ENCODE measurements around the gene OGDH.
"Not testable (repeated sequence)": the region's sequence is repeated elsewhere in the genome, so short reads cannot be mapped to it uniquely, and the experiment has no call there.

The OGDH gene

DNA sequence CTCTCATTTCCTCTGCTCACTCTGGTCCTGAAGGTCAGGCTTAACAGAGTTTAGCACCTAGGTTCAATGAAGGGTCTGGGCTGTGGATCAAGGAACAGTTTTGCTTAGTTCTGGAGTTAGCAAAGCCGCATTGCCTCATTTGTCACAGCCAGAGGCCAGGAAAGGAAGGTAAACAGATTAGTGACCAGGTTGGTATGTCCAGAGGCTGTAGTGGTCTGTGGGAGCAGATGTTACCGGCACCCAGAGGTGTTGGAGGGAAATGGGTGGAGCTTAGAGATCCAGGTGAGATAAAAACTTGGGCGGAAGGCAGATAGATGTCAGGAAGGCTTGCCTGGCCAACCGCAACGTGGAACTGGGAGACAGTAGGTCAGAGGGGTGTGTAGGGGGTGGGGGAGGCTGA lies 105.6 kb downstream of the OGDH start:
- DNase-seq, result no peak

DNA sequence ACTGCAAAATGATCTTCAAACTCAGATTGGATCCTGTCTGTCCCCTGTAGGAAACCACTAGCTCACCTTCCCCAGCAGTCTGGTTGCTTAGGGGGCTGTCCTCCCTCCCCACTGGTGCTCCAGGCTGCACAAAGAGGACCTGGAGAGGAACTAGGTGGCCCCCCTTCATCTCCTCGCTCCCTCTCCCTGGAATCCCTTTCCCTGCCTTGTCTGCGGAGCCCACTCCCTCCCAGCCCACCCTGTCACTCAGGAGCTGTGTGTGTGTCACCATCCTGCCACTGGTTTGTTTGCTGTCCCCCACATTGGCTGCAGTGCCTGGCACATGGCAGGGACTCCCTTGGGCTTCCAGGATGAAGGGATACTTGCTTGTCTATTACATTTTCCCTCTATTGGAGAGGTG lies 106.7 kb downstream of the OGDH start:
- DNase-seq, result no peak

GRCh38 chr7:44713680-44714335 lies 107.4 kb downstream of the OGDH start:
- no peak for DNase-seq

- no peak for DNase-seq
Observed at GRCh38 chr7:44716205-44716604, 109.8 kb downstream of the OGDH start.

DNA sequence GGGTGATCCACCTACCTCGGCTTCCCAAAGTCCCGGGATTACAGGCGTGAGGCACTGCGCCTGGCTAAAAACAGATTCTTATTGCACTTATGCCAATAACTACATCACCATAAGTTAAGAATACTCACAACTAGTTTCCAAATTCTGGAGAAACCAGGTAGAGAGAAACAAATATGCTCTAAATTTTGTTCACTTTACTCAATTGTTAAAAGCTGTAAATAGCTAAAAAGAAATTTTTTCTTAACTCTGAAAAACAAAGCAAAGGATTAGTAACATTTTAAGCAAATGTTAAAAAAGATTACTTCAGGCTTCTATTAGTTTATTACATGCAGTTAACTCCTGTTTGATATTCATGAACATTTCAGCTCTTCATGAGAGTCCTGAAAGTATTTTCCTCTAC lies 113.9 kb downstream of the OGDH start:
- no peak for DNase-seq

DNA sequence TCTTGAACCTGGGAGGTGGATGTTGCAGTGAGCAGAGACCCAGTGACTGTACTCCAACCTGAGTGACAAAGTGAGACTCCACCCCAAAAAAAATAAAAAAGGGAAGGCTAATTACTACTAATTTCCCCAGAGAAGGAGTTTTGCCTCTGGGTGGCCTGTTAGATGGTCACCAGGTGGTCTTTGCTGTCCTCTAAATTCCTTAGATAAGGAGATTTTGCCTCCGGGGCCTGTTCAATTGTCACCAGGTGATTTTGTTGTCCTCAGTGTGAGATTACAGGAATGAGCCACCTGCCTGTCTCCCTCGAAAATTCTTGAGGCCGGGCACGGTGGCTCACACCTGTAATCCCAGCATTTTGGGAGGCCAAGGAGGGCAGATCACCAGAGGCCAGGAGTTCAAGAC lies 117.8 kb downstream of the OGDH start:
- DNase-seq, result no peak

- not testable (repeated sequence) for DNase-seq
Observed at GRCh38 chr7:44726250-44726649, 119.8 kb downstream of the OGDH start.

DNA sequence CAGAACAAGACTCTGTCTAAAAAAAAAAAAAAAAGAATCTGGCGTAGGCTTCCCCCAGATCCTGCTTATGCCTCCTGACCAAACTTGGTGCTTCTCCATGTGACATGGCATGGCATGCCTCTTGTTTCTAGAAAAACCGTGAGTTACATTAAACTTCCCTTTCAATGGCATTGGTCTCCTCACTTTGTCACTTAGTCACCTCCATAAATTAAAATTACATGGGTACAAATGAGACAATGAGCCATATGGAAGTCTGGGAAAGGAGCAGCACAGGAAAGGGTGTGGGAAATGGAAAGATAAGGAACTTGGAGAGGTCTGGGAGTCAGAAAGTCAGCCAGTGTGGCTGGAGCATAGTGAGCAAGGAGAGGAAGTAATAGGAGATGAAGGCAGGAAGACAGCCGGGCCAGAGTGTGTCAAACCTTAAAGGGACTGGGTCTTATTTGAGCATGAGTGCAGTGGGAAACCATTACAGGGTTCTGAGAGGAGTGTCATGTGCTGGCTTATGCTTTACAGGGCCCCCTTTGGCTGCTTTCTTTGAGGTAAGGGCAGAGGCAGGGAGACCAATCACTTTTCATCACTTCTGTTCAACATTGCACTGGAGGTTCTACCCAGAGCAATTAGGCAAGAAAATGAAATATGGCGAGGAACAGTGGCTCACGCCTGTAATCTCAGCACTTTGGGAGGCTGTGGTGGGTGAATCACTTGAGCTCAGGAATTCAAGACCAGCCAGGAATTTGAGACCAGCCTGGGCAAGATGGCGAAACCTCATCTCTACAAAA lies 120.9 kb downstream of the OGDH start:
- DNase-seq, result no peak

- DNase-seq, result no peak
Observed at GRCh38 chr7:44727937-44728262, 121.5 kb downstream of the OGDH start.

- DNase-seq, result no peak
Observed at GRCh38 chr7:44729949-44730590, 123.6 kb downstream of the OGDH start.

GRCh38 chr7:44732971-44733370 lies 126.5 kb downstream of the OGDH start:
- DNase-seq, result not testable (repeated sequence)

- DNase-seq, result no peak
Observed at GRCh38 chr7:44733708-44734481, 127.5 kb downstream of the OGDH start.

GRCh38 chr7:44735403-44736165 lies 129.2 kb downstream of the OGDH start:
- no peak for DNase-seq

DNA sequence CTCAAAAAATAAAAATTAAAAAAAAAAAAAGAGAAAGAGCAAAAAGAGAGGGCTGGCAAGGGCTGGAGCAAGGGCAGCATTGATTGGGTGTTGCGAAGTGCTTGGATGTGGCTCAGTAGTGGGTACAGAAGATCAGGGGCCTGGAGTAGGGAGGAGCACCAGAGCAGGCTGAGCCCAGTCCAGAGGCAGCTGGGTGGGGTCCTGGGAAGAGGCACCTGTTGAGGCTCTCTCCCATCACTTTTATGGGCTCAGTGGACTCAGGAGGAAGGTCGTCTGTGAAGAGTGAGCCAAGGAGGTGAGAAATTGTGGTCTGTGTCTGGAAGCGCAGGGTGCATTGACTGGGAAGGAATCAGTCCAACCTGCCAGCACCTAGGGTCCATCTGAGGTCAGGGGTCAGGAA lies 130.5 kb downstream of the OGDH start:
- no peak for DNase-seq

- no peak for DNase-seq
Observed at GRCh38 chr7:44738051-44738723, 131.8 kb downstream of the OGDH start.

DNA sequence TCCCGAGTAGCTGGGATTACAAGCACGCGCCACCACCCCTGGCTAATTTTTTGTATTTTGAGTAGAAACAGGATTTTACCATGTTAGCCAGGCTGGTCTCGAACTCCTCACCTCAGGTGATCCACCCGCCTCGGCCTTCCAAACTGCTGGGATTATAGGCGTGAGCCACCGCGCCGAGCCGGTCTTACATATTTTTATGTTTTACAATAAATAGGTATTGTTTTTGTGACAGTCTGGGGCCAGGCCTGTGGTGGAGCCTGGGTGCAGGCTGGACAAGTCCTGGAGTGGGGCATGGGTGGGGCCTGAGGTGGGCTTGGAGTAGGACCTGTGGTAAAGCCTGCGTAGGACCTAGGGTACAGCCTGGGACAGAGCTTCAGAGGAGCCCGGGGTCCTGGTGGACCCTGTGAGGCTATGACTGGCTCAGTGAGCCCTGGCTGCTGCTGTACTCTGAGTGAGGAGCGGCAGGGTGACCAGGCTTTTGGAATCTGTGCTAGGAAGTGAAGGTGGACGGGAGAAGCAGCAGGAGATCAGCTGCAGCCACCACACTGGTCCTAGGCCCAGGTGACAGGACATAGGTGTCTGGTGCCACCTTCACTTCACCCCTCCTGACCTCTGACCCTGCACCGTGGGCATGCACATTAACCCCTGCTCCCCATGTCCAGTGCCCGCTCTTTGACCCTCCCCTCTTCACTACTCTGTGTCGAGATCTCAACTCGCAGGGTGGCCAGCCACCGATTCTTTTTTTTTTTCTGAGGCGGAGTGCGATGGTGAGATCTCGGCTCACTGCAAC lies 132.6 kb downstream of the OGDH start:
- no peak for DNase-seq

GRCh38 chr7:44740055-44740454 lies 133.6 kb downstream of the OGDH start:
- no peak for DNase-seq

DNA sequence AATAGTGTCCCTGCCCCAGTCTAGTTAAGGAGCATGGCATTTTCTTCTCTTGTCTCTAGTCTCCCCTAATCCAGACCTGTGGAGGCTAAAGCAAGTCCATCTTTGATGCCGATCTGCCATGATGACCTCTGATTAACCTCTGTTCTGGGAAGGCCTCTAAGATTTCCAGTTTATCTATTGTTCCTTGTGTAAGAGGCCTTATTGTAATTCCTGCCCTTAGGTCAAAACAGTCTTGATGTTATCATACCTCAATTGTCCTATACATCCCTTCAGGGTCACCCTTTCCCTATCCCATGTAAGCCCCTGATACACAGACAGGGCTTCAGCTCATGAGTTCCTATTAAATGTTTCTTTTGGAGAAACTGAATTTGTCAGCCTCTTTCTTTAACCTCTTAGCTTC lies 137.3 kb downstream of the OGDH start:
- DNase-seq, result no peak

- DNase-seq, result peak; percentile 86
Observed at GRCh38 chr7:44748045-44748947, 141.9 kb downstream of the OGDH start, which contains the start of gene ZMIZ2. Gene ZMIZ2 (plus strand): TSS chr7:44748847. CDS start chr7:44756250, 7,403 bp downstream.
